Keratinocyte (primary cell): ENCODE measurements around the gene CTCFL.

Experiments
- EZH2 ChIP-seq: IDR thresholded peaks from one replicate; pipeline ENCODE4 v1.6.1; 2012; ENCODE audit warnings: inconsistent platforms, mild to moderate bottlenecking, low read length, moderate library complexity
- TF ChIP-seq, protein P1 (sequence below), 3 experiments: IDR thresholded peaks in 1 of 3; conservative IDR thresholded peaks in 1 of 3; optimal IDR thresholded peaks in 1 of 3; 2 replicates in 2 of 3; 3 replicates in 1 of 3; pipeline versions ENCODE3 to v1.5.1; 2011; ENCODE audit warnings: low read length in 3 of 3, mild to moderate bottlenecking in 3 of 3, moderate library complexity in 2 of 3, control low read depth in 1 of 3, inconsistent platforms in 1 of 3; ENCODE audit not compliant: insufficient read depth in 2 of 3; ENCODE audit errors: extremely low read depth in 1 of 3

DNA sequence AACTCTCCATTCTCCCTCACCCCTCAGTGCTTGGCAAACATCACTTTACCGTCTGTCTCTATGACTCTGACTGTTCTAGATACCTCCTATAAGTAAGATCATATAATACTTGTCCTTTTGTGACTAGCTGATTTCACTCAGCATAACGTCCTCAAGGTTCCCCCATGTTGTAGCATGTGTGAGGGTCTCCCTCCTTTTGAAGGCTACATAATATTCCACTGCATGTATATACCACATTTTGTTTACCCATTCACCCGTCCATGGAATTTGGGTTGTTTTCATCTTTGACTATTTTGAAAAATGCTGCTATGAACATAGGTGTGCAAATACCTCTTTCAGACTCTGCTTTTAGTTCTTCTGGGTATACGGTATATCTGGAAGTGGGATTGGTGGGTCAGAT is 28.3 kb downstream of the CTCFL start:
- TF ChIP-seq, protein P1, sequence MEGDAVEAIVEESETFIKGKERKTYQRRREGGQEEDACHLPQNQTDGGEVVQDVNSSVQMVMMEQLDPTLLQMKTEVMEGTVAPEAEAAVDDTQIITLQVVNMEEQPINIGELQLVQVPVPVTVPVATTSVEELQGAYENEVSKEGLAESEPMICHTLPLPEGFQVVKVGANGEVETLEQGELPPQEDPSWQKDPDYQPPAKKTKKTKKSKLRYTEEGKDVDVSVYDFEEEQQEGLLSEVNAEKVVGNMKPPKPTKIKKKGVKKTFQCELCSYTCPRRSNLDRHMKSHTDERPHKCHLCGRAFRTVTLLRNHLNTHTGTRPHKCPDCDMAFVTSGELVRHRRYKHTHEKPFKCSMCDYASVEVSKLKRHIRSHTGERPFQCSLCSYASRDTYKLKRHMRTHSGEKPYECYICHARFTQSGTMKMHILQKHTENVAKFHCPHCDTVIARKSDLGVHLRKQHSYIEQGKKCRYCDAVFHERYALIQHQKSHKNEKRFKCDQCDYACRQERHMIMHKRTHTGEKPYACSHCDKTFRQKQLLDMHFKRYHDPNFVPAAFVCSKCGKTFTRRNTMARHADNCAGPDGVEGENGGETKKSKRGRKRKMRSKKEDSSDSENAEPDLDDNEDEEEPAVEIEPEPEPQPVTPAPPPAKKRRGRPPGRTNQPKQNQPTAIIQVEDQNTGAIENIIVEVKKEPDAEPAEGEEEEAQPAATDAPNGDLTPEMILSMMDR (optimal IDR thresholded peaks at IDR 0.05 in 1 of 3, IDR thresholded peaks at IDR 0.05 in 1 of 3, conservative IDR thresholded peaks at IDR 0.05 in 1 of 3; ENCODE audit: extremely low read depth in 1 of 3, insufficient read depth in 2 of 3, low read length in 3 of 3): no peak
- no peak for TF ChIP-seq EZH2
